Activated naive CD4-positive, alpha-beta T cell treated with anti-CD3 and anti-CD28 coated beads for 36 hours (primary cell): ENCODE measurements around the gene CCDC78. TPM values are rescaled to one million over a fixed set of nuclear protein-coding genes. Genes with fewer than 3 reads are reported as not detected.

Experiments used
- CTCF ChIA-PET: fragments of 350-600 bp; sonication (Branson Sonifier 250); formaldehyde crosslinking; loops from one replicate; lab custom pipeline; 2021; ENCODE audit warnings: antibody characterized with exemption; lab: Charles Lee
- DNase-seq: peaks from one replicate; pipeline ENCODE4 v3.0.0-alpha.2; 2020
- H3K27ac Mint-ChIP-seq: one replicate; pipeline ENCODE4 v1.8.0; 2021; ENCODE audit warnings: mild to moderate bottlenecking, mixed read lengths
- H3K27me3 Mint-ChIP-seq: one replicate; pipeline ENCODE4 v1.8.0; 2021; ENCODE audit warnings: low read depth, mixed read lengths
- H3K36me3 Mint-ChIP-seq: one replicate; pipeline ENCODE4 v1.8.0; 2021; ENCODE audit warnings: low read depth, mixed read lengths
- H3K4me1 Mint-ChIP-seq: one replicate; pipeline ENCODE4 v1.8.0; 2021; ENCODE audit warnings: low read depth, mixed read lengths
- H3K4me3 Mint-ChIP-seq: one replicate; pipeline ENCODE4 v1.8.0; 2021; ENCODE audit warnings: mild to moderate bottlenecking, moderate library complexity, mixed read lengths
- H3K9me3 Mint-ChIP-seq: one replicate; pipeline ENCODE4 v1.8.0; 2021; ENCODE audit warnings: mixed read lengths
- intact Hi-C: fragments of 100-400 bp; cut with micrococcal nuclease; formaldehyde crosslinking; loops from one replicate; pipeline ENCODE4 v1.15.1; 2023
- total RNA-seq, 2 experiments: library from RNA; stranded (reverse); gene quantifications; one replicate each; pipeline ENCODE4 v1.2.3, GENCODE V29; 2021

Gene CCDC78
- total RNA-seq, 2 experiments from 2014 or later: 1.2 to 1.3 TPM

GRCh38 chr16:724188-725040, 1.8 kb downstream of the CCDC78 start:
- no peak for DNase-seq
- no peaks in the 10 kb centered on the region for H3K9me3 Mint-ChIP-seq
- peaks cover 13% of the 10 kb centered on the region for H3K4me1 Mint-ChIP-seq
- intact Hi-C loops: loop anchor here (5.0 kb wide), 1 partner anchor 42 kb away; the partner anchor contains the start of genes JMJD8 and STUB1
- CTCF ChIA-PET: interaction anchor here (0.5 to 2.5 kb wide), 5 partner anchors 8 to 596 kb away, joined by 3 to 14 read pairs (median 5); partner anchors contain the start of gene CIAO3
- H3K36me3 Mint-ChIP-seq: no peaks in the 10 kb centered on the region
- no peak overlapping the region for H3K27ac Mint-ChIP-seq
- H3K27me3 Mint-ChIP-seq: no peaks in the 10 kb centered on the region
- H3K4me3 Mint-ChIP-seq: no peak overlapping the region

- Mint-ChIP-seq H3K9me3 (no peaks in the 10 kb centered on the region), H3K27ac (no peak overlapping the region), H3K4me1 (peaks cover 17% of the 10 kb centered on the region), H3K36me3 (no peaks in the 10 kb centered on the region), H3K4me3 (no peak overlapping the region), H3K27me3 (no peaks in the 10 kb centered on the region)
- CTCF ChIA-PET: interaction anchor here (1.6 kb wide), 1 partner anchor 11 kb away, joined by 5 read pairs; no protein-coding TSS in a partner anchor
- no peak for DNase-seq
- intact Hi-C loops: loop anchor here (5.0 kb wide), 1 partner anchor 41 kb away; the partner anchor contains the start of genes JMJD8 and STUB1
Observed at GRCh38 chr16:723695-724094, 2.5 kb downstream of the CCDC78 start.

- CTCF ChIA-PET: interaction anchor here (1.0 to 3.7 kb wide), 3 partner anchors 11 to 18 kb away, joined by 3 to 25 read pairs (median 5); partner anchors contain the start of gene CIAO3
- no peak for DNase-seq
- Mint-ChIP-seq H3K4me1 (peaks cover 17% of the 10 kb centered on the region), H3K4me3 (peak overlapping the region; percentile 49), H3K27ac (no peak overlapping the region), H3K36me3 (no peaks in the 10 kb centered on the region), H3K27me3 (no peaks in the 10 kb centered on the region), H3K9me3 (no peaks in the 10 kb centered on the region)
- intact Hi-C loops: loop anchor here (5.0 kb wide), 1 partner anchor 41 kb away; the partner anchor contains the start of genes JMJD8 and STUB1
Observed at GRCh38 chr16:722835-723633, 3.2 kb downstream of the CCDC78 start.

- CTCF ChIA-PET: interaction anchor here (1.0 to 3.7 kb wide), 3 partner anchors 10 to 19 kb away, joined by 3 to 25 read pairs (median 13); partner anchors contain the start of gene CIAO3
- no peak for DNase-seq
- peak overlapping the region; percentile 49 for H3K4me3 Mint-ChIP-seq
- intact Hi-C loops: loop anchor here (2.0 to 5.0 kb wide), 2 partner anchors 19 to 40 kb away; partner anchors contain the start of genes CIAO3, JMJD8 and STUB1
- H3K36me3 Mint-ChIP-seq: no peaks in the 10 kb centered on the region
- H3K9me3 Mint-ChIP-seq: no peaks in the 10 kb centered on the region
- no peak overlapping the region for H3K27ac Mint-ChIP-seq
- no peaks in the 10 kb centered on the region for H3K27me3 Mint-ChIP-seq
- H3K4me1 Mint-ChIP-seq: peaks cover 17% of the 10 kb centered on the region
Observed at GRCh38 chr16:721765-722540, 4.3 kb downstream of the CCDC78 start.

- intact Hi-C loops: loop anchor here (2.0 to 5.0 kb wide), 2 partner anchors 20 to 39 kb away; partner anchors contain the start of genes CIAO3, JMJD8 and STUB1
- CTCF ChIA-PET: interaction anchor here (0.7 to 3.7 kb wide), 3 partner anchors 9 to 123 kb away, joined by 3 to 25 read pairs (median 13); partner anchors contain the start of gene CIAO3
Observed at GRCh38 chr16:720990-721764, 5.1 kb downstream of the CCDC78 start, which contains the start of gene ANTKMT. ANTKMT (plus strand) TSS chr16:721146; CDS start chr16:721275, 129 bp downstream.

GRCh38 chr16:720447-720989, 5.7 kb downstream of the CCDC78 start:
- CTCF ChIA-PET: interaction anchor here (0.7 to 3.7 kb wide), 8 partner anchors 9 to 122 kb away, joined by 3 to 25 read pairs (median 4); partner anchors contain the start of gene CIAO3
- intact Hi-C loops: loop anchor here (2.0 to 5.0 kb wide), 2 partner anchors 20 to 38 kb away; partner anchors contain the start of genes CIAO3, JMJD8 and STUB1
- peaks cover 17% of the 10 kb centered on the region for H3K4me1 Mint-ChIP-seq

More at GRCh38 chr16:720990-721764, 5.1 kb downstream of the CCDC78 start, which contains the start of gene ANTKMT:
- peaks cover 17% of the 10 kb centered on the region for H3K4me1 Mint-ChIP-seq
- no peaks in the 10 kb centered on the region for H3K9me3 Mint-ChIP-seq
- peak within 1 kb of the TSS; percentile 82 for H3K4me3 Mint-ChIP-seq
- H3K27ac Mint-ChIP-seq: peak within 1 kb of the TSS; percentile 69
- peak; percentile 76 for DNase-seq
- no peaks in the 10 kb centered on the region for H3K36me3 Mint-ChIP-seq
- H3K27me3 Mint-ChIP-seq: no peaks in the 10 kb centered on the region

GRCh38 chr16:719815-720446, 6.3 kb downstream of the CCDC78 start:
- Mint-ChIP-seq H3K9me3 (no peaks in the 10 kb centered on the region), H3K4me3 (peak overlapping the region; percentile 82), H3K4me1 (peaks cover 17% of the 10 kb centered on the region), H3K27ac (peak overlapping the region; percentile 69), H3K36me3 (no peaks in the 10 kb centered on the region), H3K27me3 (peaks cover 2% of the 10 kb centered on the region)
- intact Hi-C loops: loop anchor here (2.0 to 5.0 kb wide), 2 partner anchors 21 to 38 kb away; partner anchors contain the start of genes CIAO3, JMJD8 and STUB1
- DNase-seq: no peak
- CTCF ChIA-PET: interaction anchor here (0.7 to 3.7 kb wide), 7 partner anchors 8 to 86 kb away, joined by 3 to 25 read pairs (median 5); partner anchors contain the start of gene CIAO3

More at GRCh38 chr16:720447-720989, 5.7 kb downstream of the CCDC78 start:
- Mint-ChIP-seq H3K4me3 (peak overlapping the region; percentile 82), H3K27me3 (peaks cover 2% of the 10 kb centered on the region), H3K27ac (peak overlapping the region; percentile 69), H3K36me3 (no peaks in the 10 kb centered on the region), H3K9me3 (no peaks in the 10 kb centered on the region)
- DNase-seq: peak; percentile 73

GRCh38 chr16:718922-719321, 7.3 kb downstream of the CCDC78 start:
- intact Hi-C loops: no loop called here
- Mint-ChIP-seq H3K4me1 (peaks cover 17% of the 10 kb centered on the region), H3K27me3 (peaks cover 6% of the 10 kb centered on the region), H3K9me3 (no peaks in the 10 kb centered on the region), H3K4me3 (peak overlapping the region; percentile 55), H3K36me3 (no peaks in the 10 kb centered on the region), H3K27ac (no peak overlapping the region)
- DNase-seq: no peak
- CTCF ChIA-PET: no interaction called here

- no peak for DNase-seq
- peaks cover 16% of the 10 kb centered on the region for H3K4me1 Mint-ChIP-seq
- H3K27me3 Mint-ChIP-seq: peaks cover 8% of the 10 kb centered on the region
- H3K27ac Mint-ChIP-seq: no peak overlapping the region
- intact Hi-C loops: no loop called here
- H3K4me3 Mint-ChIP-seq: no peak overlapping the region
- CTCF ChIA-PET: no interaction called here
- H3K9me3 Mint-ChIP-seq: no peaks in the 10 kb centered on the region
- H3K36me3 Mint-ChIP-seq: no peaks in the 10 kb centered on the region
Observed at GRCh38 chr16:718389-718788, 7.9 kb downstream of the CCDC78 start.
